GM08714 (cell line): ENCODE measurements around the gene ADRM1.

ENCODE experiments used
- H3K4me3 ChIP-seq: fragments of 200-500 bp; sonication (Bioruptor generic); 2 replicates; pipeline ENCODE4 v1.5.1; 2014; ENCODE audit warnings: mild to moderate bottlenecking, low read length, inconsistent platforms
- ZNF274 ChIP-seq: IDR thresholded peaks from 2 replicates; pipeline ENCODE4 v1.6.1; 2012; ENCODE audit warnings: mild to moderate bottlenecking, low read depth, low read length

ADRM1 gene

GRCh38 chr20:62299666-62300236, 3.0 kb upstream of the ADRM1 start:
- TF ChIP-seq ZNF274 = no peak
- H3K4me3 ChIP-seq = no peak overlapping the region

- H3K4me3 ChIP-seq = no peak overlapping the region
- TF ChIP-seq ZNF274 = no peak
Observed at GRCh38 chr20:62300319-62300718, 2.5 kb upstream of the ADRM1 start.

GRCh38 chr20:62301111-62301668, 1.6 kb upstream of the ADRM1 start:
- no peak overlapping the region for H3K4me3 ChIP-seq
- TF ChIP-seq ZNF274 = no peak

- TF ChIP-seq ZNF274 = no peak
Observed at GRCh38 chr20:62301773-62302340, 940 bp upstream of the ADRM1 start.

GRCh38 chr20:62303062-62303339, 204 bp downstream of the ADRM1 start:
- peak overlapping the region; percentile 92 for H3K4me3 ChIP-seq
- no peak for TF ChIP-seq ZNF274

More at GRCh38 chr20:62301773-62302340, 940 bp upstream of the ADRM1 start:
- H3K4me3 ChIP-seq = peak overlapping the region; percentile 78

GRCh38 chr20:62303340-62304226, 786 bp downstream of the ADRM1 start:
- peak overlapping the region; percentile 92 for H3K4me3 ChIP-seq
- no peak for TF ChIP-seq ZNF274

GRCh38 chr20:62304331-62305148, 1.7 kb downstream of the ADRM1 start:
- H3K4me3 ChIP-seq = peak overlapping the region; percentile 92
- TF ChIP-seq ZNF274 = no peak

GRCh38 chr20:62305149-62305764, 2.5 kb downstream of the ADRM1 start:
- TF ChIP-seq ZNF274 = no peak
- H3K4me3 ChIP-seq = no peak overlapping the region

GRCh38 chr20:62305765-62306413, 3.1 kb downstream of the ADRM1 start:
- H3K4me3 ChIP-seq = no peak overlapping the region
- no peak for TF ChIP-seq ZNF274

GRCh38 chr20:62306414-62307187, 3.8 kb downstream of the ADRM1 start:
- H3K4me3 ChIP-seq = no peak overlapping the region
- TF ChIP-seq ZNF274 = no peak

GRCh38 chr20:62307226-62308101, 4.7 kb downstream of the ADRM1 start:
- H3K4me3 ChIP-seq = no peak overlapping the region
- no peak for TF ChIP-seq ZNF274
